Measurements from ENCODE around the gene RTCA.
A peak's percentile ranks its signal among the peaks of the same experiment; 100 is the strongest.
"Not testable (repeated sequence)": the region's sequence is repeated elsewhere in the genome, so short reads cannot be mapped to it uniquely, and the experiment has no call there.

The RTCA gene

GRCh38 chr1:100265931-100266740 lies at the start of gene RTCA:
Gene RTCA, plus strand, starts transcription at chr1:100266216. Its CDS starts 160 bp downstream, at chr1:100266376.
- DNase-seq (ENCODE audit: extremely low read depth in 1 of 2, low read depth in 1 of 2): peak; percentile 86 to 93

GRCh38 chr1:100217834-100218233 lies 48.2 kb upstream of the RTCA start:
- no peak for DNase-seq (ENCODE audit: extremely low read depth in 1 of 2, low read depth in 1 of 2)

- DNase-seq (ENCODE audit: extremely low read depth in 1 of 2, low read depth in 1 of 2): no peak
These were observed 46.6 kb upstream of the RTCA start for GRCh38 chr1:100219457-100219856.

GRCh38 chr1:100219883-100220282 lies 46.1 kb upstream of the RTCA start:
- no peak for DNase-seq (ENCODE audit: extremely low read depth in 1 of 2, low read depth in 1 of 2)

- DNase-seq (ENCODE audit: extremely low read depth in 1 of 2, low read depth in 1 of 2): no peak
These were observed 43.6 kb upstream of the RTCA start for GRCh38 chr1:100222428-100222827.

GRCh38 chr1:100229681-100230443 lies 36.2 kb upstream of the RTCA start:
- DNase-seq (ENCODE audit: extremely low read depth in 1 of 2, low read depth in 1 of 2): no peak

GRCh38 chr1:100230765-100231164 lies 35.3 kb upstream of the RTCA start:
- no peak for DNase-seq (ENCODE audit: extremely low read depth in 1 of 2, low read depth in 1 of 2)

GRCh38 chr1:100231721-100232120 lies 34.3 kb upstream of the RTCA start:
- DNase-seq (ENCODE audit: extremely low read depth in 1 of 2, low read depth in 1 of 2): no peak

- no peak for DNase-seq (ENCODE audit: extremely low read depth in 1 of 2, low read depth in 1 of 2)
These were observed 33.9 kb upstream of the RTCA start for GRCh38 chr1:100232156-100232555.

- not testable (repeated sequence) for DNase-seq (ENCODE audit: extremely low read depth in 1 of 2, low read depth in 1 of 2)
These were observed 32.5 kb upstream of the RTCA start for GRCh38 chr1:100233566-100233965.

GRCh38 chr1:100234432-100234831 lies 31.6 kb upstream of the RTCA start:
- DNase-seq (ENCODE audit: extremely low read depth in 1 of 2, low read depth in 1 of 2): no peak

GRCh38 chr1:100237091-100237490 lies 28.9 kb upstream of the RTCA start:
- DNase-seq (ENCODE audit: extremely low read depth in 1 of 2, low read depth in 1 of 2): no peak

GRCh38 chr1:100239961-100240360 lies 26.1 kb upstream of the RTCA start:
- no peak for DNase-seq (ENCODE audit: extremely low read depth in 1 of 2, low read depth in 1 of 2)

GRCh38 chr1:100240631-100241030 lies 25.4 kb upstream of the RTCA start:
- no peak for DNase-seq (ENCODE audit: extremely low read depth in 1 of 2, low read depth in 1 of 2)

- no peak for DNase-seq (ENCODE audit: extremely low read depth in 1 of 2, low read depth in 1 of 2)
These were observed 19.3 kb upstream of the RTCA start for GRCh38 chr1:100246738-100247137.

GRCh38 chr1:100249155-100249536 lies 16.9 kb upstream of the RTCA start:
- DNase-seq (ENCODE audit: extremely low read depth in 1 of 2, low read depth in 1 of 2): no peak

GRCh38 chr1:100249537-100250257 lies 16.3 kb upstream of the RTCA start, which contains the start of gene DBT:
Gene DBT, minus strand, starts transcription at chr1:100249834. Its CDS starts 14 bp downstream, at chr1:100249820.
- peak; percentile 74 to 80 for DNase-seq (ENCODE audit: extremely low read depth in 1 of 2, low read depth in 1 of 2)

GRCh38 chr1:100250264-100250663 lies 15.8 kb upstream of the RTCA start:
- DNase-seq (ENCODE audit: extremely low read depth in 1 of 2, low read depth in 1 of 2): no peak

- DNase-seq (ENCODE audit: extremely low read depth in 1 of 2, low read depth in 1 of 2): no peak
These were observed 15.2 kb upstream of the RTCA start for GRCh38 chr1:100250807-100251206.

GRCh38 chr1:100252901-100253300 lies 13.1 kb upstream of the RTCA start:
- DNase-seq (ENCODE audit: extremely low read depth in 1 of 2, low read depth in 1 of 2): no peak

GRCh38 chr1:100253552-100253951 lies 12.5 kb upstream of the RTCA start:
- no peak for DNase-seq (ENCODE audit: extremely low read depth in 1 of 2, low read depth in 1 of 2)
